A673 (cell line): ENCODE measurements around the gene TELO2.

ENCODE experiments used
- EZH2 ChIP-seq: fragments of 200-600 bp; sonication (generic); IDR thresholded peaks from 2 replicates; pipeline ENCODE4 v1.6.1; 2017; ENCODE audit warnings: borderline replicate concordance, low read depth, mild to moderate bottlenecking, mixed read lengths, antibody characterized with exemption, low read length; ENCODE audit not compliant: poor library complexity, severe bottlenecking
- TF ChIP-seq, protein P1 (sequence below): fragments of 300-800, 200-600 bp; sonication (generic); conservative IDR thresholded peaks from 2 replicates; pipeline ENCODE4 v1.5.1; 2017; ENCODE audit warnings: low read depth, mild to moderate bottlenecking, antibody characterized with exemption, low read length, moderate library complexity, mixed read lengths

DNA sequence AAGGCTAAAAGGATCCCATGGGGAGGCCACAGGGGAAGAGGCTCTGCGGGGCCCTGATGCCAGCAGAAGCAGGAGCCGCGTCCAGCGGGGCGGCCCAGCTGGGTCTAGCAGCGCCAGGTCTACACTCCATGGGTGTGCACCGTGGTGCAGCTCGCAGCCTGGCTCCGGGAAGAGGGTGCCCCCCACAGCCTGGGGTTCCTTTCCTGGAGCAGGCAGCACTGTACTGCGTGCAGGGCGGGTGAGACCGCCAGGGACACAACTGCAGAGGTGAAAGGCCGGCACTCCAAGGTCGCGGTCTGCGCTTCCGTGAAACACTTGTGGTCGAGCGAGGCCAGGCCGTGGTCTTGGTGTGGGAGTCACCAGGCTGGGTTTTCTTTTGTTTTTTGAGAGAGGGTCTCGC is 42.3 kb upstream of the TELO2 start:
- TF ChIP-seq EZH2, result no peak
- TF ChIP-seq, protein P1, sequence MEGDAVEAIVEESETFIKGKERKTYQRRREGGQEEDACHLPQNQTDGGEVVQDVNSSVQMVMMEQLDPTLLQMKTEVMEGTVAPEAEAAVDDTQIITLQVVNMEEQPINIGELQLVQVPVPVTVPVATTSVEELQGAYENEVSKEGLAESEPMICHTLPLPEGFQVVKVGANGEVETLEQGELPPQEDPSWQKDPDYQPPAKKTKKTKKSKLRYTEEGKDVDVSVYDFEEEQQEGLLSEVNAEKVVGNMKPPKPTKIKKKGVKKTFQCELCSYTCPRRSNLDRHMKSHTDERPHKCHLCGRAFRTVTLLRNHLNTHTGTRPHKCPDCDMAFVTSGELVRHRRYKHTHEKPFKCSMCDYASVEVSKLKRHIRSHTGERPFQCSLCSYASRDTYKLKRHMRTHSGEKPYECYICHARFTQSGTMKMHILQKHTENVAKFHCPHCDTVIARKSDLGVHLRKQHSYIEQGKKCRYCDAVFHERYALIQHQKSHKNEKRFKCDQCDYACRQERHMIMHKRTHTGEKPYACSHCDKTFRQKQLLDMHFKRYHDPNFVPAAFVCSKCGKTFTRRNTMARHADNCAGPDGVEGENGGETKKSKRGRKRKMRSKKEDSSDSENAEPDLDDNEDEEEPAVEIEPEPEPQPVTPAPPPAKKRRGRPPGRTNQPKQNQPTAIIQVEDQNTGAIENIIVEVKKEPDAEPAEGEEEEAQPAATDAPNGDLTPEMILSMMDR, result no peak
